Fibroblast of upper back skin (primary cell): ENCODE results near the gene ZSCAN2.
"Not testable (repeated sequence)": the region's sequence is repeated elsewhere in the genome, so short reads cannot be mapped to it uniquely, and the experiment has no call there.

Source experiments
- DNase-seq: peaks from one replicate; pipeline ENCODE4 v3.0.0-alpha.2; 2013

Gene ZSCAN2

DNA sequence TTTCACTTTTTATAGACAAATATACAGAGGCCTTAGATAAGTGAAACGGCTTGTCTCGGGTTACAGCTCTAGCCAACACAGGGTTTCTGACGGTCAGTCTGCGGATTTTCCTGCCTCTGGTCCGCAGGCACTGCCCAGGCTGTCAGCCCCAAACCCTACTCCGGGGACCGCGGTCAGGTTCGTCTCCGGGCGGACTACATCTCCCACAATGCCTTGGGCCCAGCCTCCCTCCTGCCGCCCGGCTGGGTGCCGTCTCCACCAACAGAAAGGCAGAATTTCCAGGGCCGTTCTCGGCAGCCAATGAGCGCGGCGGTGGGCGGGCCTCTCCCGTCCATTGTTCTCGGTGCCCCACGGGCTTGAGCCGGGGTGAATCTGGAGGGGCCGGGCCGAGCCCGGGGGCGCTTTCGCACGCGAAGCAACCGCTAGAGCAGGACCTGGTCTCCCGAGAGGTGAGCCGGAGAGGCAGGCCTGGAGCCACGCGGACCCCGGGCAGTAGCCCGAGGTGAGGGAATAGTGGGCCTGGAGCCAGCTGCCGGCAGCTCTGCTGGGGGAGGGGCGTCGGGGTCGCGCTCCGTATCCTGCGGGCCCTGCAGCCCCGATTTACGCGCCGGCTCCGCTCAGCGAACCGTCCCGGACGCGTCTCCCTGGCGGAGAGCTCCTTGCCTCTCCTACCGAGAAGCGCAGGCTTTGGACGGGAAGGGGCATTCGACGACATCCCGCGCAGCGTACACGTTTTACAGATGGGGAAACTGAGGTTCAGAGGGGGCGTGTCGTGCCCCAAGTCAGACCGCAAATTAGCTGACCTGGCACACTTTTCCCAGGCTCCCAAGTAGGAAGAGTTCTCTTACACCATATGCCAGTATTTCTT, at the start of gene ZSCAN2:
ZSCAN2 (plus strand) TSS at position 323 of the 868 bp plus-strand sequence. CDS start 2,919 bp downstream, outside the sequence.
- DNase-seq, result peak; percentile 93

GRCh38 chr15:84551624-84552023, 49.2 kb upstream of the ZSCAN2 start:
- DNase-seq, result not testable (repeated sequence)

DNA sequence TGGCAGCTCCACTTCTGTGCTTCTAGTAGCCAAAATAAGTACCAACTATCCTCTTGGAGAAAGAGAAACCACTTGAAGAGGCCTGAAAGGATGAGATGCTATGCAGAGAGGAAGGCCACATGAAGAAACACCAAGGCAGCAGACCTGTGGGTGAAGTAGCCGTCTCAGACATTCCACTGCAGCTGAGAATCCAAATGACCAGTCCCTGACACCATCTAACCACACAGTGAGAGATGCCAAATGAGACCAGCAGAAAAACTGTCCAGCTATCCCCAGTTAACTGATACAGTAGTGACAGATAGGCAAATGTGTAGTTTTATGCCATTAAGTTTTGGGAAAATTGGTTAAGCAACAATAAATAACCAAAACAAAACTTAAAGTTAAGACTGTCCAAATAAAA, 47.9 kb upstream of the ZSCAN2 start:
- peak; percentile 9 for DNase-seq

GRCh38 chr15:84556690-84557089, 44.1 kb upstream of the ZSCAN2 start:
- not testable (repeated sequence) for DNase-seq

- not testable (repeated sequence) for DNase-seq
These were observed 32.8 kb upstream of the ZSCAN2 start for GRCh38 chr15:84568021-84568420.

DNA sequence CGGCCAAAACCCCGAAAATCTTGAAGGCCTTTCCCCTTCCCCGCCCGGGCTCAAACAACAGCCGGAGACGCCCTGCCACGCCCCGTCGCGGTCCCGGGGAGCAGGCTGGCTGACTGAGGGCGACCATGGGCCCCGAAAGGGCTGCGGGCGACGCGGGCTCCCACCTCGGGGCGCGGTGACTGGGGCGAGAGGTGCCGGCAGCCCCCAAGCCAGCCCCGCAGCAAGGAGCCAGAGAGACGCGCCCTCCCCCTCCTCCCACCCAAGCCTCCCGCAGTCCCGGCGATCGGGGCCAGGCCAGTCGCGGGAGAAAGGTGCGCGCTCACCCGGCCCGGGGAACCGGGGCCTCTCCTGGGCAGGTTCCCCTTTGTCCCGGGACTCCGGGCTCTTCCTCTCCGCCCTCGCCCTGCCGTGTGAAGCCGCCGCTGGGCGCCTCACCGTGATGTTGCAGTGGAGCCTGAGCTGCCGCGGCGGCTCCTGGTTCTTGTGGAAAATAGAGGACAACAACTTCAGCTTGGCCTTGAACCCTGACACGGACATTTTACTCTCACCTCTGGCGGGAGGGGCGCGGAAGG, 30.6 kb upstream of the ZSCAN2 start:
- DNase-seq, result peak; percentile 18

GRCh38 chr15:84572231-84572630, 28.6 kb upstream of the ZSCAN2 start:
- no peak for DNase-seq

DNA sequence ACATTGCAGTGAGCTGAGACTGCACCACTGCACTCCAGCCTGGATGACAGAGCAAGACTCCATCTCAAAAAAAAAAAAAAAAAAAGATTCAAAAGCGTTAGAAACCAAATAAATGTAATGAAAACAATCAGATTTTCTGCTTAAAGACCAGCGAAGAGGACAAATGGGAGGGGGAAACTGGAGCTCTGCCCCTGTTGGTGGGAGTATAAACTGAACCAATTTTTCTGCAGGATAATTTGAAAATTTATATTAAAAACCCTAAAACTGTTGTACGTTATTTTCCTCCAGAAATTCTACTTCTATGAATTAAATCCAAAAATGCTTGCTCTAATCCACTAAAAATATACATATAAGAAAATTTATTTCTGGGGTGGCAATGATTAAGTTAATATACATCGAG, 25.3 kb upstream of the ZSCAN2 start:
- DNase-seq, result no peak

DNA sequence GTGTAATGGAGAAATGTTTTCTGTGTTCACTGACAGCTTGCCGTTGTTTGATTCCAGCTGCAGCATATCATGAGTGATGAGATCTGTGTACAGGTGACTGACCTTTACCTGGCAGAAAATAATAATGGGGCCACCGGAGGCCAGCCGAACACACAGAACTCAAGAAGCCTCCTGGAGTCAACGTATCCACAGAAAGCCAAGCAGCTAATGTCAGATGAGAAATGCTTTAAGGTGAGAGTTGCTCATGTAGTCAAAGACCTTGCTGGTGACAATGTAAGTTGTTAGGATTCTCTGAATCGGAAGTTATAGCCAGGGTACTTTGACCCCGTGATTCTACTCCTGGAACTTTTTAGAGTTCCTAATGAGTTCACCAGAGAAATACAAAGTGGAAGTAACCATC, 22.9 kb upstream of the ZSCAN2 start:
- not testable (repeated sequence) for DNase-seq

DNA sequence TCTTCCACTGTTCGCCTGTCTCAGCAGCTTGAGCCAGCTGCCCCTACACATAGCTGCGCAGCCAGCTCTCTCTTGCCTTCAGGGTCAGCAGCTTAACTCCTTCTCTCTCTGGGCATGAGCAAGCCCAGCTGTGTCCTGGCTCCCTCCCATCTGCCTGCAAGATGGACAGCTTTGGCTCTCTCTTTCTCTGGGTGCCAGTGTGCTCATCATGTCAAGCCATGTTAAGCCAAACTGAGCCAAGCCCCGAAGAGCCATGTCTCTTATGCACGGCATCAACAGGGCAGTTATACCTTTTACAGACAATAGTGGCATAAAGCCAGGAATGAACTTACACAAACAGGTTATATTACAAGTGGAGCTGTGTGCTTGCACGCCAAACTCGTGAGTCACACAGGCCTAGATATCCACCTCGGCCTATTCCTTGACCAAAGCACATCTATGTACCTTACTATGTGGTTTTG, 21.5 kb upstream of the ZSCAN2 start:
- peak; percentile 50 for DNase-seq

GRCh38 chr15:84581676-84582428, 19.0 kb upstream of the ZSCAN2 start:
- not testable (repeated sequence) for DNase-seq

DNA sequence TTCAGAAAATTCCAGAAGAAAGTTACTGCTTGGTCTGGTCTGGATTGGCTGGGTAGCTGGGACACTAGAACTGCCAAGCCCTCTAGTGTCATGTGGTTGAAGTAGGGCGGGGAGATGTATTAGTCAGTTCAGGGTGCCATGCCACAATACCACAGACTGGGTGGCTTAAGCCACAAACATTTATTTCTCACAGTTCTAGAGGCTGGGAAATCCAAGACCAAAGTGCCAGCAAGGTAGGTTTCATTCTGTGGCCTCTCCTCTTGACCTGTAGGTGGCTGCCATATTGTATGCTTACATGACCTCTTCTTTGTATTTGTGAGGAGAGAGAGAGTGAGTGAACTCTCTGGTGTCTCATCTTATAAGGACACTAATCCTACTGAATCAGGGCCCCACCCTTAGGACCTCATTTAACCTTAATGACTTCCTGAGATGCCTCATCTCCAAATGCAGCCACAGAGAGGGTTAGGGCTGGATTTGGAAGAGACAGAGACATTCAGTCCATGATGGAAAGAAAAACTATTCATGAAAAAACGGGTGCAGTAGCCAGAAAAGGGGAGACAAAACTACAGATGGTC, 18.1 kb upstream of the ZSCAN2 start:
- no peak for DNase-seq

DNA sequence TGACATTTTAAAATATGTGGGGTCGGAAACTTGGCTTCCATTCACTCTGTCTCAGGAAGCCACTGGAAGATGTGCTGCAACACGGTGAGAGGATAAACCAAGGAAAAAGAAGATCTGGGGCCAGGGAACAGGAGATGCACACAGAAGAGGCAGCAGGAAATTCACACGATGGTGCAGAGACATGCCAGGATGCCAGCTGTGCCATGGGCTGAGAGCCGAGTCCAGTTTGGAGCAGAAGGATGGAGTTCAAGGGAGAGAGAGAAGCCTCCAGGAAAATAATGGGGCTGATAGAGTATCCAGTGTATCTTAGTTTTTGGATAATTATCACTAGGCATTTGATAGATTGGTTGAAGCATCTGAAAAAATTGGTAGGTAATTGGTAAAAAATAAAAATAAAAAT, 16.9 kb upstream of the ZSCAN2 start:
- not testable (repeated sequence) for DNase-seq

DNA sequence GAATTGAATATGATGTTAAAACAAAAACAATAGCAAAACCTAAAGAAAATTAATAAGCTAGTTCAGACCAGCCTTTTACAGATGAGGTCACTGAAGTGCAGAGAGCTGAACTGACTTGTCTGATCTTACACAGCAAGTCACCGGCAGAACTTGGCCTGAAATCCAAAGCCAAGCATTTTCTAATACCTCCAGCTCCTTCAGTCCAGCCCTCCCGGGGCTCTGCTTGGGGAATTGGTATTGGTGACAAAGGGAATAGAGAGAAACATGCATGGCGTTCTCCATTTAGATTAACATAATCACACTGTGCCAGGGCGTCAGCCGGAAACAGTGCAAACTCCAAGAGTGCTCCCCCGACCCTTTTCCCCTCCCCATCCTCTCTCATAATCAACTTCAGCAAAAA, 14.1 kb upstream of the ZSCAN2 start:
- DNase-seq, result peak; percentile 16

DNA sequence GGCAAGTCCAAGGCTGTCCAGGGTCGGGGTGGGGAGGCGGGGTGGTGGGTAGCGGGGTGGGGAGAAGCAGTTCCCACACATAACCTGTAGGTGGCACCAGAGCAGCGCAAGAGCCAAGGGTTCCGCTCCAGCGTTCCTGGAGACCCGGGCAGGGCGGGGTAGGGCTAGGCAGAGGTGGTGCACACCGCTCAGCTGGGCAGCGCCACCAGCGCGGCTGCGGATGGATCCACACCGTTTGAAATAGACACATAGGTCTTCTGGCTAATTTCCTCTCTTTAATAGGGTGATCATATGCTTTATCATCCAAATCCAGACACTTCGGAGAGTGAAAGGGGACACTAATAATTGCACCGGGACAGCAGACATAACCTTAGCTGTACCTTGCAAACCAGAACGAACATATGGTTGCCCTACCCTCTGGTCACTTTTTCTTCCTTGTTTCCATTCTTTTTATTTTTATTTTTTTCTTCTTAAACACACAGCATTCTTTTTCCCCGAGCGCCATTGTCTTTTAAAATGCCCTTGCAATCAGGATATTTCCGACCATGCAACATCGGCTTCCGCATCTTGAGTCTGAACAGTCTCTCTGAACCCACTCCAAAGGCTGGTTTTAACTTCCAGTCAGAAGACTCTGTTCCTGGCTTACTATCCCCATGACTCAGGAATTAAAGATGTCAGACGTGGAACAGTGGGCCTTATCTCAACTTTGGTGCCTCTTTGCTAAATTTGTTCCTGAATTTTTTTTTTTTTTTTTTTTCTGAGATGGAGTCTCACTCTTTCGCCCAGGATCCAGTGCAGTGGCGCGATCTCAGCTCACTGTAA, 12.5 kb upstream of the ZSCAN2 start:
- DNase-seq, result peak; percentile 75

DNA sequence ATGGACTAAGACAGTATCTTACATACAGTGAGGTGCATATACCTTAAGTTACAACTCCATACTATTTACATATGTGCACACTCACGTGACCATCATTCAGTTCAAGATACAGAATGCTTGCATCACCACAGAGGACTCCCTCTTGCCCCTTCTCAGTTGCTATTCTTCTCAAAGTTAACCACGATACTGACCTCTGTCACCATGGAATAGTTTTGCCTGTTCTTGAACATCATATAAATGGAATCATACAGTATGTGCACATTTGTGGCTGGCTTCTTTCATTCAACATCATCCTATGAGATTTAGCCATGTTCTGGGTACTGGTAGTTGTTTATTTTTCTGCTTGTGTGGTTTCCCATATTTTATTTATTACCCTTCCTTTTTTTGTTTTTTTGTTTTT, 10.4 kb upstream of the ZSCAN2 start:
- peak; percentile 9 for DNase-seq

- no peak for DNase-seq
These were observed 9.0 kb upstream of the ZSCAN2 start for GRCh38 chr15:84591815-84592214.

- DNase-seq, result no peak
These were observed 6.1 kb upstream of the ZSCAN2 start for GRCh38 chr15:84594617-84595290.

GRCh38 chr15:84595660-84596059, 5.1 kb upstream of the ZSCAN2 start:
- DNase-seq, result no peak

GRCh38 chr15:84597296-84597695, 3.5 kb upstream of the ZSCAN2 start:
- no peak for DNase-seq

DNA sequence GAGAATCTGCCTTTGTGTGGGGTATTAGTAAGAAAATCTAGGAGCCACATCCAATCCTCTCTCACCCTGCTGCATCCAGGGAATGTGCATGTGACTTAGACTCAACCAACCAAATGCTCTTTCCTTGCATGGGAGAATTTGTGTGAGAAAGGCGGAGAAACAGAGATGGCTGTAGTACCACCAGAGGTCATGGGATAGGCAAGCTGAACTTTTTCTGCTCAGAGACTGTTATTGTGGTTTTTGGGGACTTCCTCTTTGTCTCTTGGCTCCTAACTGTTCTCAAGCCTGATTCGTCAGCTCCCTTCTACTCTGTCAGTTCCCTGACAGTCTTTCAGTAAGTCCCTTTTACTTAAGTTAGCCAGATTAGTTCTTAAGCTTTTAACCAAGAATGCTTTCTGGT, 2.6 kb upstream of the ZSCAN2 start:
- peak; percentile 16 for DNase-seq

DNA sequence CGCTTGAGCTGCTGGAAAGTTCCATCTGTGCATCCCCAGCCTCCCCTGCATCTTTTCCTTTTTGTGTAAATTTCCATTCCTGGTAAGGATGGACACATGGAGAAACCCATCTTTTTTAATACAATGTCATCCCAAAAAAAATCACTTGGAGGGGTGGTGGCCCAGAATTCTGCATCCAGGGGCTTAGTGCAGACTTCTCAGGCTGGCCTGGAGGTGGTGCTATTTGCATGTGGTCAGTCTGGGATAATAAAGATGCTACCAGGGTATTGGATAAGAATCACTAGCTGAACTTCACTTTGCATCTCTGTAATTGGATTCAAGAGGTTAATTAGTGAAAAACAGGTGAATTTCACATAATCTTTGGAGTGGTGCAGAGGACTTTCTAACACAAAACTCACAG, 1.8 kb upstream of the ZSCAN2 start:
- DNase-seq, result peak; percentile 51
